Heart right ventricle (tissue), 16 donors: ENCODE results near the gene TMEM31. TPM values are rescaled to one million over a fixed set of nuclear protein-coding genes. Genes with fewer than 3 reads are reported as not detected.
"Not testable (repeated sequence)": the region's sequence is repeated elsewhere in the genome, so short reads cannot be mapped to it uniquely, and the experiment has no call there.

Experiments used
- ATAC-seq, 8 donors: fragments of 200-7000 bp; cut with Tn5 transposase; one replicate each; pipeline ENCODE4 v1.9.1; 2020; ENCODE audit warnings: mild to moderate bottlenecking in 8 of 8, moderate library complexity in 8 of 8, moderate number of reproducible peaks in 1 of 8
- DNase-seq, 2 donors: peaks; one replicate each; pipeline ENCODE4 v3.0.0-alpha.2; 2020
- H3K27ac ChIP-seq, 10 donors: fragments of 200-600 bp; sonication (generic) in 2 of 10; one replicate each; pipeline versions ENCODE4 v1.5.0 to v1.8.0; 2020 to 2022; ENCODE audit warnings: mild to moderate bottlenecking in 3 of 10
- H3K27me3 ChIP-seq, 7 donors: fragments of 200-600 bp; one replicate each; pipeline ENCODE4 v1.8.0; 2021 to 2022; ENCODE audit warnings: mild to moderate bottlenecking in 2 of 7
- H3K36me3 ChIP-seq, 9 donors: fragments of 200-600 bp; sonication (generic) in 1 of 9; one replicate each; pipeline versions ENCODE4 v1.5.0 to v1.8.0; 2020 to 2022; ENCODE audit warnings: mild to moderate bottlenecking in 2 of 9
- H3K4me1 ChIP-seq, 9 donors: fragments of 200-600 bp; sonication (generic) in 1 of 9; one replicate each; pipeline versions ENCODE4 v1.5.0 to v1.8.0; 2020 to 2022; ENCODE audit warnings: mild to moderate bottlenecking in 4 of 9
- H3K4me3 ChIP-seq, 10 donors: fragments of 200-600 bp; sonication (generic) in 2 of 10; one replicate each; pipeline versions ENCODE4 v1.5.0 to v1.8.0; 2020 to 2022; ENCODE audit warnings: mild to moderate bottlenecking in 7 of 10, moderate library complexity in 2 of 10
- H3K9me3 ChIP-seq, 11 donors: fragments of 200-600 bp in 10 of 11; sonication (generic) in 2 of 11; one replicate each; pipeline versions ENCODE4 v1.5.0 to v1.8.0; 2013 to 2022; ENCODE audit warnings: mild to moderate bottlenecking in 2 of 11, control low read depth in 1 of 11, moderate library complexity in 1 of 11
- WGBS, 2 donors: extraction: QIAGEN DNeasy Blood & Tissue Kit; methylation state at CpG; one replicate each; pipeline ENCODE4 v1.1.7; 2013; ENCODE audit warnings: inconsistent platforms in 1 of 2; 5-methylcytosine and 5-hydroxymethylcytosine counted together
- intact Hi-C, 10 donors: fragments of 100-400 bp; cut with DNase I; formaldehyde crosslinking; loops; one replicate each; pipeline versions ENCODE4 v1.11.1 to v1.14.2; 2022
- polyA plus RNA-seq, 2 donors: library from polyadenylated mRNA; stranded (reverse); fragments of 200-250 nt; gene quantifications; one replicate each; pipeline ENCODE4 v1.2.3, GENCODE V29; 2013
- total RNA-seq, 10 donors: library from RNA; stranded (reverse); fragmentation: NEBNext Ultra II Directional in 3 of 10; extraction: Animal tissue kit (Norgen Biotek cat#: 25700) in 3 of 10; gene quantifications; one replicate each; pipeline versions ENCODE4 v1.2.1 to v1.2.4, GENCODE V29; 2021 to 2023
- TF ChIP-seq, protein P1 (sequence below), 9 donors: fragments of 200-600 bp; sonication (generic) in 2 of 9; IDR thresholded peaks; one replicate each; pipeline versions ENCODE4 v1.5.0 to v1.8.0; 2021 to 2022; ENCODE audit warnings: antibody characterized with exemption in 9 of 9, mild to moderate bottlenecking in 5 of 9, moderate library complexity in 1 of 9
- donor health status: Arrhythmogenic right ventricular cardiomyopathy.
- donor health status: ischemic (EF 13 %, LVEDD 7.1; RV severe dilation, severe dysfunction).
- donor health status: healthy with polysubstance abuse.
- donor health status: DM: no; HTN: yes; CAD: no.
- donor health status: DM: no; HTN: no; CAD: no.
- donor health status: ischemic (EF 25% LVEDD 6.9; RV normal size, moderate dysfunction).
- donor health status: ischemic (EF 25% LVEDD 5.7; RV mildly dilated, moderate dysfunction).
- donor health status: healthy.
- donor health status: DM: yes; HTN: yes; CAD: no.
- donor health status: Ischemic cardiomyopathy.
- donor health status: ischemic (EF 35%, LVEDD 5.7; RV mildly dilated, moderate dysfunction).
- donor health status: nonischemic (EF 11% LVEDD 7.7; RV severe dilation, severe dysfunction).
- donor health status: DM: yes; HTN: yes; CAD: no.
- donor health status: PGD.
- donor health status: ischemic (EF 29% LVEDD 5.4; RV normal size, mild dysfunction).
- donor health status: nonischemic (EF 23%, LVEDD 6.1; RV moderate dilation, normal function).

Gene TMEM31
- total and polyA plus RNA-seq, 12 donors = 0.07 to 0.42 TPM; not detected in 10

DNA sequence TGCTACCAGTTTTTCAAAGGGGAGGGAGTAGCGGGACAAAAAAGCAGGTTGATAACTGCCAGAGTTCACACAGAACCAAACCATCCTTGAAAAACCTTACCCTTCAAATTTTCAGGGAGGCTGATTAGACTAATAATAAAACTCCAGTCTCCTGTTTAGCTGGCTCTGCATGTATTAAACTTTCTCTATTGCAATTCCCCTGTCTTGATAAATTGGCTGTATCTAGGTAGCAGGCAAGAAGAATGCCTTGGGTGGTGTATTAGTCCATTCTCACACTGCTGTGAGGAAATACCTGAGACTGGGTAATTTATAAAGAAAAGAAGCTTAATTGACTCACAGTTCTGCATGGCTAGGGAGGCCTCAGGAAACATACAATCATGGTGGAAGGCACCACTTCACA lies 47.8 kb downstream of the TMEM31 start:
- intact Hi-C loops = no loop called here
- no peaks in the 10 kb centered on the region for H3K27me3 ChIP-seq
- no peak for DNase-seq
- 94 to 100% methylated on average over 1 of the region's 1 CpG for WGBS, 2 donors
- no peaks in the 10 kb centered on the region for H3K36me3 ChIP-seq
- no peak overlapping the region for H3K4me3 ChIP-seq
- ATAC-seq = no peak
- TF ChIP-seq, protein P1, sequence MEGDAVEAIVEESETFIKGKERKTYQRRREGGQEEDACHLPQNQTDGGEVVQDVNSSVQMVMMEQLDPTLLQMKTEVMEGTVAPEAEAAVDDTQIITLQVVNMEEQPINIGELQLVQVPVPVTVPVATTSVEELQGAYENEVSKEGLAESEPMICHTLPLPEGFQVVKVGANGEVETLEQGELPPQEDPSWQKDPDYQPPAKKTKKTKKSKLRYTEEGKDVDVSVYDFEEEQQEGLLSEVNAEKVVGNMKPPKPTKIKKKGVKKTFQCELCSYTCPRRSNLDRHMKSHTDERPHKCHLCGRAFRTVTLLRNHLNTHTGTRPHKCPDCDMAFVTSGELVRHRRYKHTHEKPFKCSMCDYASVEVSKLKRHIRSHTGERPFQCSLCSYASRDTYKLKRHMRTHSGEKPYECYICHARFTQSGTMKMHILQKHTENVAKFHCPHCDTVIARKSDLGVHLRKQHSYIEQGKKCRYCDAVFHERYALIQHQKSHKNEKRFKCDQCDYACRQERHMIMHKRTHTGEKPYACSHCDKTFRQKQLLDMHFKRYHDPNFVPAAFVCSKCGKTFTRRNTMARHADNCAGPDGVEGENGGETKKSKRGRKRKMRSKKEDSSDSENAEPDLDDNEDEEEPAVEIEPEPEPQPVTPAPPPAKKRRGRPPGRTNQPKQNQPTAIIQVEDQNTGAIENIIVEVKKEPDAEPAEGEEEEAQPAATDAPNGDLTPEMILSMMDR (IDR thresholded peaks at IDR 0.05) = no peak
- H3K4me1 ChIP-seq = no peaks in the 10 kb centered on the region
- H3K27ac ChIP-seq = no peak overlapping the region
- H3K9me3 ChIP-seq = peaks cover 0 to 19% (median 0%) of the 10 kb centered on the region in 11 donors

DNA sequence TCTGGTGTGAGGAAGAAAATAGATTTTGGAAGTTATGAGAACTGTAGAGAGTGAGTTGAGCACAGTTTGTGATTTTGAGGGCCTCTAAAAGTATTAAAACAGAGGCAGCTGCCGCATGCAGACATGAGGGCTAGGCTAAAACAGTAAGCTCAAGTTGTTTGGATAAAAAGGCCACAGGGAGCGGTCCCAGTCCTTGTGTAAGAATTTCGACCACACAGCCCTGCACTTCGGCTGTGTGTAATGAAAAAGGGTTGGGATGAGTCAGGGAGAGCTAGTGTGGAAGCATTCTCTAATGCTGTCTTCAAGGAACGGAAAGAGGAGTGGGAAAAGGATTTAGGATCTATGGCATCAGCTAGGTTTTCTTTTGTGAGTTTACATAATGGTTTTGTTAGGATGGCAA lies 52.8 kb downstream of the TMEM31 start:
- 83 to 91% methylated on average over 5 of the region's 5 CpGs for WGBS, 2 donors
- DNase-seq, H3K4me3 ChIP-seq, H3K27me3 ChIP-seq, intact Hi-C loops, ATAC-seq, H3K27ac ChIP-seq, H3K4me1 ChIP-seq, H3K36me3 ChIP-seq: not testable (repeated sequence)
- H3K9me3 ChIP-seq = peaks cover 0 to 10% (median 0%) of the 10 kb centered on the region in 11 donors

Other genes with a start within 250 kb of the TMEM31 start
- gene RAB40A, start 191.4 kb upstream of the TMEM31 start, total RNA-seq = under 1 TPM in 6 of 10 donors, not detected in 4; 0.15 to 0.41 (median 0.26) TPM
- under 1 TPM; 0.04 to 0.44 TPM for gene RAB40A, start 191.4 kb upstream of the TMEM31 start, polyA plus RNA-seq
- gene TCEAL4, start 125.4 kb upstream of the TMEM31 start, total RNA-seq = 10 to 100 TPM; 57.7 to 73.2 (median 68.4) TPM
- 100 to 1,000 TPM; 106 to 164 TPM for gene TCEAL4, start 125.4 kb upstream of the TMEM31 start, polyA plus RNA-seq
- gene TCEAL3, start 102.9 kb upstream of the TMEM31 start, total RNA-seq = 10 to 100 TPM; 16.7 to 25.5 (median 22.0) TPM
- gene TCEAL3, start 102.9 kb upstream of the TMEM31 start, polyA plus RNA-seq = 10 to 100 TPM; 30.6 to 38.6 TPM
- 10 to 100 TPM; 16.6 to 33.0 (median 21.9) TPM for gene TCEAL1, start 81.9 kb upstream of the TMEM31 start, total RNA-seq
- 10 to 100 TPM; 16.8 to 21.9 TPM for gene TCEAL1, start 81.9 kb upstream of the TMEM31 start, polyA plus RNA-seq
- gene MORF4L2, start 24.2 kb upstream of the TMEM31 start, total RNA-seq = 100 to 1,000 TPM; 149 to 244 (median 191) TPM
- gene MORF4L2, start 24.2 kb upstream of the TMEM31 start, polyA plus RNA-seq = 100 to 1,000 TPM in 1 of 2 donors, 10 to 100 TPM in 1; 94.9 to 346 TPM
- 10 to 100 TPM in 1 of 10 donors, 1 to 10 TPM in 8, under 1 TPM in 1; 0.94 to 10.4 (median 2.6) TPM for gene PLP1, start 65.9 kb downstream of the TMEM31 start, total RNA-seq
- 1 to 10 TPM; 2.7 to 5.3 TPM for gene PLP1, start 65.9 kb downstream of the TMEM31 start, polyA plus RNA-seq
- 10 to 100 TPM; 17.5 to 42.4 (median 34.4) TPM for gene RAB9B, start 121.3 kb downstream of the TMEM31 start, total RNA-seq
- gene RAB9B, start 121.3 kb downstream of the TMEM31 start, polyA plus RNA-seq = 1 to 10 TPM; 4.4 to 5.6 TPM